Activated naive CD4-positive, alpha-beta T cell treated with anti-CD3 and anti-CD28 coated beads, Interleukin-2, amount 10 ng/mL, durations not matched to agents 7 days and 5 days (primary cell): ENCODE measurements around the gene SDK1.

ENCODE experiments used
- CTCF ChIA-PET: fragments of 350-600 bp; sonication (Branson Sonifier 250); formaldehyde crosslinking; loops from one replicate; lab custom pipeline; 2021; ENCODE audit warnings: antibody characterized with exemption; lab: Charles Lee
- DNase-seq: peaks from one replicate; pipeline ENCODE4 v3.0.0-alpha.2; 2020
- H3K27ac Mint-ChIP-seq: one replicate; pipeline ENCODE4 v1.8.0; 2021; ENCODE audit warnings: mild to moderate bottlenecking, moderate library complexity, mixed read lengths
- H3K27me3 Mint-ChIP-seq: one replicate; pipeline ENCODE4 v1.8.0; 2021; ENCODE audit warnings: mild to moderate bottlenecking, mixed read lengths
- H3K36me3 Mint-ChIP-seq: one replicate; pipeline ENCODE4 v1.8.0; 2021; ENCODE audit warnings: mixed read lengths
- H3K4me1 Mint-ChIP-seq: one replicate; pipeline ENCODE4 v1.8.0; 2021; ENCODE audit warnings: mixed read lengths
- H3K4me3 Mint-ChIP-seq: one replicate; pipeline ENCODE4 v1.8.0; 2021; ENCODE audit warnings: mild to moderate bottlenecking, moderate library complexity, mixed read lengths
- H3K9me3 Mint-ChIP-seq: one replicate; pipeline ENCODE4 v1.8.0; 2021; ENCODE audit warnings: mixed read lengths

The SDK1 gene

DNA sequence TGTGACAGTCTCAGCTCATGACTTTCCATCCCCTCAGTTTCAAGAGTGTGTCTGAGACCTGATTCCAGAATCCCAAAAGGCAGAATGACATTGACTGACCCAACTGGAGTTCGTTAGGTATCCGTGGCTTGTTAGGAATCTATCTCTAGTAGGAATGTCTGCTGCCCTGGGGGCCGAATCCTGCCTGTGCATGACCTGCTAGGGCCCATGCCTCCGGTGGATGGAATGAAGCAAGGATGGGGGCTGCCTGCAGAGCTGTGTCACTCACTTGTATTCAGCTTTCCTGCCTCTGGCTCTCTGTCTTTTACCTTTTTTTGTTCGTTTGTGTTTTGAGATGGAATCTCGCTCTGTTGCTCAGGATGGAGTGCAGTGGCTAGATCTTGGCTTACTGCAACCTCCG lies 129.5 kb downstream of the SDK1 start:
- Mint-ChIP-seq H3K36me3 (no peaks in the 10 kb centered on the region), H3K4me1 (no peaks in the 10 kb centered on the region), H3K9me3 (no peaks in the 10 kb centered on the region), H3K27ac (no peak overlapping the region), H3K27me3 (peaks cover 3% of the 10 kb centered on the region), H3K4me3 (no peak overlapping the region)
- no peak for DNase-seq
- CTCF ChIA-PET = interaction anchor here (0.7 kb wide), 1 partner anchor 22 kb away, joined by 5 read pairs; no protein-coding TSS in a partner anchor

DNA sequence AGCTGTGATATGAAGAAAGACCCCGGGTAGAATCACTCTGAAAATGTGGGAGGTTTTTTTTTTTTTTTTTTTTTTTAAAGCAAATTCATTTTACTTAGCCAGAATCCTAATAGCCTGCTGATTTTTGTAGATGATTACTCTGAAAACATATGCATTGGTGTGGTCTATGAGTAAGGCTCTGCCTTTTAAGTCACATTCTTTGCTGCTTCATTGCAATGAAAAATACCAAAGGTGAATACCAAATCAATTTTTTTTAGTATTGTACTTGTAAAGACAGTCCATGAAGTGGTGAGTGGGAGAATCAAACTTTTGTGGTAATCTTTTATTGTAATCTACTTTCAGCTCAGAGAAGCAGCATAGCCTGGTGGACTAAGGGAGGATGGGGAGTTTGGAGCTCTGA lies 130.3 kb downstream of the SDK1 start:
- CTCF ChIA-PET = interaction anchor here (0.7 kb wide), 1 partner anchor 22 kb away, joined by 5 read pairs; no protein-coding TSS in a partner anchor
- H3K36me3 Mint-ChIP-seq = no peaks in the 10 kb centered on the region
- no peaks in the 10 kb centered on the region for H3K9me3 Mint-ChIP-seq
- DNase-seq = no peak
- no peak overlapping the region for H3K4me3 Mint-ChIP-seq
- H3K27me3 Mint-ChIP-seq = peaks cover 3% of the 10 kb centered on the region
- no peak overlapping the region for H3K27ac Mint-ChIP-seq
- H3K4me1 Mint-ChIP-seq = no peaks in the 10 kb centered on the region

DNA sequence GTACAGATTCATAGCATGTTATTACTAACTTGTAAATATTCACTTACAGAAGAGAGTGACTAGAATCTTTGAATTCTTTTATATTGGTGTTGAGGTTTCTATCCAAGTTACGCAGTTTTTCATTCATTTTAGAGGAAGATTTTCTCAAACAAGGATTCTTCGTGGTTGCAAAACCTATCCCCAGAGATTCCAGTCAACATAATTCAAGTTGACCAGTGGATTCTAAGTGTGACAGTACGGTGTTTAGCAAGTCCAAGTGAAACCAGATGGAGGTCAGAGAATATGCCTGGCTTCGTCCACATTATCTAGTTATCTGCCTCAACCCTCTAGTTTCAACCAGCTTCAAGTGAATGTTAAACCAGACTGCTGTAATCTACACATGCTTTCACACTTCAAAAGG lies 131.9 kb downstream of the SDK1 start:
- CTCF ChIA-PET = no interaction called here
- Mint-ChIP-seq H3K9me3 (no peaks in the 10 kb centered on the region), H3K4me3 (no peak overlapping the region), H3K4me1 (no peaks in the 10 kb centered on the region), H3K36me3 (no peaks in the 10 kb centered on the region), H3K27ac (no peak overlapping the region), H3K27me3 (peaks cover 3% of the 10 kb centered on the region)
- no peak for DNase-seq

DNA sequence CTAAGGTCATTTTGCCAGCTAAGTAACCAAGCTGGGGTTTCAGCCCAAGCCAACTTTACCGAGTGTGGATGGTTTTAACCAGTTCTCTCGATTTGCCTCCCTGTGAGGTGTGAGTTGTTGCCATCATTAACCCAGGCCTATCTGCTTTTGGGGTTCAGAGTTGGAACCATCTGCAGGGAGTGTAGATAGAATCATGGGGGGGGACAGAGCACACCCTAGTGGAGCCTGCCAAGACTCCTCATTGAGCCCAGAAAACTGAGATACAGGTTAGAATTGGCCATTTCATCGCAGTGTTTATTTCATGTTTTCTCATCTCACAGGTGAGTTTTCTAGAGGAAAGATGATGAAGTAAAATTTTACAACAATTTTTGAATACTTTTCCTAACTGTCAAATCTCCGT lies 133.6 kb downstream of the SDK1 start:
- H3K27ac Mint-ChIP-seq = no peak overlapping the region
- CTCF ChIA-PET = interaction anchor here (0.7 kb wide), 1 partner anchor 570 kb away, joined by 3 read pairs; no protein-coding TSS in a partner anchor
- H3K4me1 Mint-ChIP-seq = no peaks in the 10 kb centered on the region

DNA sequence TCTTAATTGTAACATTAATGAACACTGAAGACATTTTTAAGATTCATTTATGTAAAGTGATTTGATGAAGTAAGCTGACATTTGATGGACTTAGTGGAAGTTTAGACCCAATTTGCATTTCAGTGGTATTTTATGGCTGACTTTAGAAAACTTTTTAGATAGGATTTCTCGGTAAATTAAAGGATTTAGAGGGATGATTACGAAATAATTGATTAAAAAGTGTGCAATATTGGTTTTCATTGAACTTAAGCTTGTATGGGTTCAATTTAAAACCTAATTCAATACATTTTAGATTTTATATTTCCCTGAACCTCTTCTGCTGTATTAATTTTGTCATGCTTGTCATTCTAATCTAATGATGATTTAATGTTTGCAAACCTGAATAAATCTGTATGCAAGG lies 135.1 kb downstream of the SDK1 start:
- CTCF ChIA-PET = interaction anchor here (0.6 kb wide), 1 partner anchor 12 kb away, joined by 3 read pairs; no protein-coding TSS in a partner anchor

More for the DNA sequence above, 133.6 kb downstream of the SDK1 start:
- no peaks in the 10 kb centered on the region for H3K9me3 Mint-ChIP-seq
- peaks cover 3% of the 10 kb centered on the region for H3K27me3 Mint-ChIP-seq
- no peak overlapping the region for H3K4me3 Mint-ChIP-seq
- no peak for DNase-seq
- no peaks in the 10 kb centered on the region for H3K36me3 Mint-ChIP-seq

DNA sequence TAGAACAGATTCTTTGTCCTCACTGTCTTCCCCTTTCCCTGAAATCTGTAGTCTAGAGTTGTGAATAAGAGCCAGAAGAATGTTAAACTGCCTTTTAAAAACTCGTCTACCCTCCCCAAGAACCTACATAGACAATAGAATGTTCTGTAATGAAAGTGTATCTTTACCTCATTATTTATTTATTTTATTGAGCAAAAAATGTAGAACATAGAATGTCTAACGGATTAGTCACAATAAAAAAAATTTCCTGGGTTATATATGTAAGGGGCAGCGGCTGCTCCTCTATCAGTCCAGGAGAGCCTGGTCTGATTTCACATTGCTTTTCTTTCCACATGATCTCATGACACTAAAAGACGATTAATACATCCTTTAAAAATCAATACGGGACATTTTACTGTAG lies 135.7 kb downstream of the SDK1 start:
- H3K4me1 Mint-ChIP-seq = no peaks in the 10 kb centered on the region
- CTCF ChIA-PET = no interaction called here
- H3K27ac Mint-ChIP-seq = no peak overlapping the region
- no peaks in the 10 kb centered on the region for H3K9me3 Mint-ChIP-seq
- no peaks in the 10 kb centered on the region for H3K36me3 Mint-ChIP-seq
- peaks cover 3% of the 10 kb centered on the region for H3K27me3 Mint-ChIP-seq
- no peak overlapping the region for H3K4me3 Mint-ChIP-seq
- DNase-seq = no peak

More for the DNA sequence above, 135.1 kb downstream of the SDK1 start:
- Mint-ChIP-seq H3K4me3 (no peak overlapping the region), H3K27ac (no peak overlapping the region), H3K27me3 (peaks cover 3% of the 10 kb centered on the region), H3K4me1 (no peaks in the 10 kb centered on the region), H3K36me3 (no peaks in the 10 kb centered on the region), H3K9me3 (no peaks in the 10 kb centered on the region)
- no peak for DNase-seq

DNA sequence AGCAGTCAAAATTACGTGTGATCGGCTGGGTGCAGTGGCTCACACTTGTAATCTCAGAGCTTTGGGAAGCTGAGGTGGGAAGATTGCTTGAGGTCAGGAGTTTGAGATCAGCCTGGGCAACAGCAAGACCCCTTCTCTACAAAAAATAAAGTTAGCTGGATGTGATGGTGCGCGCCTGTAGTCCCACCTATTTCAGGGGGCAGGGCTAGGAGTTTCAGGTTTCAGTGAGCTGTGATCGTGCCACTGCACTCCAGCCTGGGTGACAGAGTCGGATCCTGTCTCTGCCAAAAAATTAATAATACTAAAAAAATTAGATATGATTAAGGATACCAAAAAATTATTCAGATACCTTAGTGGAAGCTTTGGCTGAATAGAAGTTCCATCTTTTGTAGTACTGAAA lies 136.4 kb downstream of the SDK1 start:
- Mint-ChIP-seq H3K9me3 (no peaks in the 10 kb centered on the region), H3K36me3 (no peaks in the 10 kb centered on the region), H3K4me1 (no peaks in the 10 kb centered on the region), H3K27me3 (peaks cover 3% of the 10 kb centered on the region), H3K27ac (no peak overlapping the region), H3K4me3 (no peak overlapping the region)
- DNase-seq = no peak
- CTCF ChIA-PET = no interaction called here

DNA sequence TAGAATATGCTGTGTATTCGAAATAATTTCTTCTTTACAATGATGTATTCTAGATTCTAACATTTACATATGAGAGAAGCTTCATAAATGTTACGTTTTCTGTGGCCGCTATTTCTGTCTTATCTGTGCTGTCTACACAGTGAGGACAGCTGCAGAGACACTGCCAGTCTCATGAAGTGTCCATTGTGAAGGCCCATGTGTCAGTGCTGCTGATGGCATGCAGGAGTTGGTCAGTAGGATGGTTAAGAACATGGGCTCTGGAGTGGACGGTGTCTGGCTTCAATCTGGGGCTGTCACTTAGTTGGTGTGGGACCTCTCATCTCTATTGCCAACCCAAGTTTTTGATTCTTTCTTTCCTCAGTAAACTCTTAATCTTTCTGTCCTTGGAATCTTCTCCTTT lies 137.3 kb downstream of the SDK1 start:
- H3K4me3 Mint-ChIP-seq = no peak overlapping the region
- H3K36me3 Mint-ChIP-seq = no peaks in the 10 kb centered on the region
- H3K4me1 Mint-ChIP-seq = no peaks in the 10 kb centered on the region
- H3K27me3 Mint-ChIP-seq = peaks cover 3% of the 10 kb centered on the region
- H3K9me3 Mint-ChIP-seq = no peaks in the 10 kb centered on the region
- H3K27ac Mint-ChIP-seq = no peak overlapping the region
- CTCF ChIA-PET = no interaction called here
- DNase-seq = no peak

DNA sequence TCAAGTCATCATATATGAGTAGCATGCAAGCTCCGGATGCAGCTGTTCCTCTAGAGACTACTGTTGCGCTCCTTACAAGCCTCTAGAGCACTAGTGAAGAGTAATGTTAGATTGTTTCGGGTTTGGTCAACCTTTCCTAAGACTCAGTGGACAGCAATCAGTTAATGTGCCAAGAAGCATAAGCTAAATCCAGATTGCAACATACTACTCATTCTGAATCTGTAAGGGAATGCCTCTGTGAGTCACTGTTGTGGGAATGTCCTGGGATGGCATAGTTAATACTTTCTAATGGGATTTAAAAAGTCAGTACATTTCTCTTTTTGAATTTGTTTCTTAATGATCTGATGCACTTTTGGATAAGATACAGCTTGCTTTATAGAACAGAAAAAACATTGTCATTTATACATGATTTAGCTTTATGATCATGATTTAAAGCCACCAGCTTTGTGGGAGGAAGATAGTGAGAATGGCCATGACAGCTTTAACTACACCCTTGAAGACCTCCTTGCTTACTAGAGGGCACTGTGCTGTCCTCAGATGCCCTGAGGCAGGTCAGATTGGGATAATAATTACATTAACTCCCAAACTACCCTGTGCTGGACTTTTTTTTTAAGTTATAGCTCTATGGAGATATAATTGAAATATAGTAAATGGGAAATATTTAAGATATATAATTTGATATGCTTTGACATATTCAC lies 138.4 kb downstream of the SDK1 start:
- Mint-ChIP-seq H3K4me1 (no peaks in the 10 kb centered on the region), H3K36me3 (no peaks in the 10 kb centered on the region), H3K4me3 (no peak overlapping the region), H3K9me3 (no peaks in the 10 kb centered on the region), H3K27me3 (no peaks in the 10 kb centered on the region), H3K27ac (no peak overlapping the region)
- no peak for DNase-seq
- CTCF ChIA-PET = no interaction called here

DNA sequence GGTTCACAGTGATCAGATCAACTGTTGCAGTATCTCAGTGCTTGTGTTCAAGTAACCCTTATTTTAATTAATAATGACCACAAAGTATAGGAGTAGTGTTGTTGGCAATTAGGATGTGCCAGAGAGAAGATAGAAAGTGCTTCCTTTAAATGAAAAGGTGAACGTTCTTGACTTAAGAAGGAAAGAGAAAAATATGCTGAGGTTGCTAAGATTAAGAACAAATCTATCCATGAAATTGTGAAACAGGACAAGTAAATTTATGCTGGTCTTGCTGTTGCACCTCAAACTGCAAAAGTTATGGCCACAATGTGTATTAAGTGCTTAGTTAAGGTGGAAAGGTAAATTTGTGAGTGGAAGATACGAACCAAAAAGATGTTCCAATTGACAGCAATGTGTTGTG lies 139.5 kb downstream of the SDK1 start:
- Mint-ChIP-seq H3K36me3 (no peaks in the 10 kb centered on the region), H3K4me1 (no peaks in the 10 kb centered on the region), H3K4me3 (no peak overlapping the region), H3K27me3 (no peaks in the 10 kb centered on the region), H3K27ac (no peak overlapping the region), H3K9me3 (peaks cover 1% of the 10 kb centered on the region)
- CTCF ChIA-PET = no interaction called here
- DNase-seq = no peak

DNA sequence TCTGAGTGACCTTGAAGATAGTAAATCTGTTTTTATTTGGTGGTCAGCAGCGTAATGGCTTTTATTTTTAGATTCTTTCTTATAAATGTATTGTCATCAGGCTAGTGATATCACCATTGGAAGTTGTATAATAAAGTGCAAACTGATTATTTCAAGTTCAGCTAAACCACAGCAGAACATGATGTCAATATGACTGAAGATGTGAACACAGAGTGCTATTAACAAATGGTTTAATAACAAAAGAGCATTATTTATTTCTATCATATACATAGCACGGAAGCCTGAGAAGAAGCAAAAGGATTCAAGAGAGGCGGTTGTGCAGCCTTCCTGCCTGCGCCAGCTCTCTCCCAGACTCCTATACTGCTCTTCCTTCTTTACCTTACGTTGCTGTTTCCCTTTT lies 142.7 kb downstream of the SDK1 start:
- DNase-seq = no peak
- CTCF ChIA-PET = interaction anchor here (0.8 kb wide), 1 partner anchor 19 kb away, joined by 3 read pairs; no protein-coding TSS in a partner anchor
- peaks cover 8% of the 10 kb centered on the region for H3K9me3 Mint-ChIP-seq
- no peak overlapping the region for H3K27ac Mint-ChIP-seq
- no peaks in the 10 kb centered on the region for H3K36me3 Mint-ChIP-seq
- no peak overlapping the region for H3K4me3 Mint-ChIP-seq
- no peaks in the 10 kb centered on the region for H3K4me1 Mint-ChIP-seq
- H3K27me3 Mint-ChIP-seq = no peaks in the 10 kb centered on the region

DNA sequence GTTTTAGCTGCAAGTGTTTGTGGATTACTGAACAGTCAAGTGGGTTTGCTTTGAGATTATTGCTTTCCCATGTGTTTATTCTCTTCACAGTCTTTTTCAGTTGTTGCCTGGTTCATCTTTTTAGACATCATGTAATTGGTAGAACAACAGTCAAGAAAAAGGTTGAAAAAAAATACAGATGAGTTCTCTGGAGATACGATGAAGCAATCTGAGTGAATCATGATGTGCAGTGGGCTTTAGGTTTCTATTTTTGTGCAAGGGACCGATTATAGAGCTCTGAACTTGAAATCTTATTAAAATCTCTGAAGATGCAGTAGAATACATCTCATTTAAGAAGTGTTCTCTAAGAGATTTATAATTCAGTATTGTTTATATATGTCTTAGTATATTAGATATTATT lies 145.7 kb downstream of the SDK1 start:
- H3K9me3 Mint-ChIP-seq = peaks cover 8% of the 10 kb centered on the region
- CTCF ChIA-PET = no interaction called here
- H3K27me3 Mint-ChIP-seq = no peaks in the 10 kb centered on the region
- no peak overlapping the region for H3K4me3 Mint-ChIP-seq
- no peaks in the 10 kb centered on the region for H3K36me3 Mint-ChIP-seq
- DNase-seq = no peak
- H3K4me1 Mint-ChIP-seq = no peaks in the 10 kb centered on the region
- no peak overlapping the region for H3K27ac Mint-ChIP-seq

DNA sequence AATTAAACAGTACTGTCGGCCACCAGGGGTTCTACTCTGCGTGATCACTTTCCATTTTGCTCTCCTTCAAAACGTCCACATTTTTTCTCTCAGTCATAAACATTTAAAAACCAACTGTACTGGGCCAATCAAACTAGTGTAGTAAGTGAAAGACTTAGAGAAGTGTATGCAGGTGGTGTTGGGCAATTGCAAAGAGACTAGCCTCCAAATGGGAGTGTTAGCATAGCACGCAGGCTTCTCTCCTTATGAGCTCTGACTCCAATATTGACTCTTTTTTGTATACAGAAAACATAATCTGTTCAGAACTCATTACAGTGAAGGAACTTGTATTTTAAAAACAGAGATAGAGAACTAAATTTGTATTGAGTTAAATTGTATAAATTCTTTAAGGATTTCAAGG lies 150.6 kb downstream of the SDK1 start:
- Mint-ChIP-seq H3K9me3 (no peaks in the 10 kb centered on the region), H3K27me3 (no peaks in the 10 kb centered on the region), H3K27ac (no peak overlapping the region), H3K4me3 (no peak overlapping the region), H3K4me1 (no peaks in the 10 kb centered on the region), H3K36me3 (no peaks in the 10 kb centered on the region)
- DNase-seq = no peak
- CTCF ChIA-PET = no interaction called here

DNA sequence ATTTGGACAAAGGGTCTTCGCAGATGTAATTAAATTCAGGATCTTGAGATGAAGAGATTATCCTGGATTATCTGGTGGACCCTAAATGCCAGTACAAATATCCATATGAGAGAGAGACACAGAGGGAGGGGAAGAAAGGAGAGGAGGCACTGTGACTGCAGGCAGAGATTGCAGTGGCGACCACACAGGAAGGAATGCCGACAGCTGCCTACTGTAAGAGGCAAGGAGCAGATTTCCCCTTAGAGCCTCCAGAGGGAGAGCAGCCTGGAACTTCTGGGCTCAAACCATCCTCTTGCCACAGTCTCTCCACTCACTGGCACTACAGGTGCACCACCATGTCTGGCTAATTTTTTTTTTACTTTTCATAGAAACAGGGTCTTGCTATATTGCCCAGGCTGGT lies 152.3 kb downstream of the SDK1 start:
- no peaks in the 10 kb centered on the region for H3K4me1 Mint-ChIP-seq
- peaks cover 3% of the 10 kb centered on the region for H3K9me3 Mint-ChIP-seq
- H3K36me3 Mint-ChIP-seq = no peaks in the 10 kb centered on the region
- no peak for DNase-seq
- H3K27ac Mint-ChIP-seq = no peak overlapping the region
- no peaks in the 10 kb centered on the region for H3K27me3 Mint-ChIP-seq
- CTCF ChIA-PET = no interaction called here
- no peak overlapping the region for H3K4me3 Mint-ChIP-seq

DNA sequence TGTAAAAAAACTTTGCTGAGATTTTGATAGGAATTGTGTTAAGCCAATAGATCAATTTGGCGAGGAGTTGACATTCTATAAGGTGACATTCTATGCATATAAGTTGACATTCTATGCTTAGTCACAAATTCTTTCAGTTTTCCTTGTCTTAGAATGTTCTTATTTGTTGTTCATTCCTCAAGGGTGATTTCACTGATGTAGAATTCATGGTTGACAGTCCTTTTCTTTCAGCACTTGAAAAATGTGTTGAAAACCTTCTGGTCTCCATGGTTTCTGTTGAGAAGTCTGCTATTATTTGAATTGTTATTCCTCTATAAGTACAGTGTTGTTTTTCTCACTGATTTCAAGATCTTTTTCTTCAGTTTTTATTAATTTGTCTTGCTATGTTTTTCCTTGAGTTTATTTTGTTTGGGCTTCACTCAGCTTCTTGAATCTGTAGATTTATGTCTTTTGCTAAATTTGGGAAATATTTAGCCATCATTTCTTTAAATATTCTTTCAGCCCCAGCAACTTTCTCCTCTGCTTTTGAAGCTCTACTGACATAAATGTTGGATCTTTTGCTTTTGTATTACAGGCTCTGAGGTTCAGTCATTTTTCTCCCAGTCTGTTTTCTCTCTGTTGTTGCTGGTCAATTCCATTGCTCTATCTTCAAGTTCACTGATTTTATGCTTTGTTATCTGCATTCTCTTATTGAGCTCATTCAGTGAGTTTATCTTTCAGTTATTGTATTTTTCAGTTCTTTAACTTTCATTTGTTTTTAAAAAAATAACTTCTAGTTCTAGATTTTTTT lies 154.9 kb downstream of the SDK1 start:
- CTCF ChIA-PET = no interaction called here

More for the DNA sequence above, 154.9 kb downstream of the SDK1 start:
- DNase-seq = no peak
- Mint-ChIP-seq H3K27me3 (no peaks in the 10 kb centered on the region), H3K4me1 (peaks cover 6% of the 10 kb centered on the region), H3K9me3 (peaks cover 3% of the 10 kb centered on the region), H3K4me3 (no peak overlapping the region), H3K36me3 (no peaks in the 10 kb centered on the region), H3K27ac (no peak overlapping the region)
